ENCODE measurements around the gene GDPD1.

Gene GDPD1

GRCh38 chr17:59220328-59221158 is at the start of gene GDPD1 (continued):
- TF ChIP-seq ZNF18 (tag by site-specific recombination; IDR thresholded peaks at IDR 0.05): peak; percentile 96

- Histone ChIP-seq H3K27ac (ENCODE audit: extremely low read depth, low read depth, low read length) (no peak overlapping the region), H3K36me3 (ENCODE audit: control insufficient read depth in 2 of 2, insufficient read depth in 1 of 2, low read length in 2 of 2) (peaks cover 28 to 44% of the 10 kb centered on the region in 2 experiments), H3K9me3 (ENCODE audit: control insufficient read depth, insufficient read depth, low read depth, low read length) (no peaks in the 10 kb centered on the region), H3K4me3 (ENCODE audit: low read depth, low read length) (no peak overlapping the region), H3K4me1 (ENCODE audit: control insufficient read depth, insufficient read depth, low read length) (no peaks in the 10 kb centered on the region)
- CTCF ChIA-PET: interaction anchor here (1.1 kb wide), 1 partner anchor 10 kb away, joined by 3 read pairs; no protein-coding TSS in a partner anchor
- no peak for TF ChIP-seq BCL11A (tag by site-specific recombination; IDR thresholded peaks at IDR 0.05; ENCODE audit: low read depth)
- 0 out of 2 replicates have a peak, but pooled peaks have one; percentile 27 for TF ChIP-seq ZNF202 (tag by site-specific recombination; IDR thresholded peaks at IDR 0.05; ENCODE audit: borderline replicate concordance)
- POLR2A ChIA-PET: no interaction called here
These were observed 47.8 kb upstream of the GDPD1 start for GRCh38 chr17:59172436-59173004.

DNA sequence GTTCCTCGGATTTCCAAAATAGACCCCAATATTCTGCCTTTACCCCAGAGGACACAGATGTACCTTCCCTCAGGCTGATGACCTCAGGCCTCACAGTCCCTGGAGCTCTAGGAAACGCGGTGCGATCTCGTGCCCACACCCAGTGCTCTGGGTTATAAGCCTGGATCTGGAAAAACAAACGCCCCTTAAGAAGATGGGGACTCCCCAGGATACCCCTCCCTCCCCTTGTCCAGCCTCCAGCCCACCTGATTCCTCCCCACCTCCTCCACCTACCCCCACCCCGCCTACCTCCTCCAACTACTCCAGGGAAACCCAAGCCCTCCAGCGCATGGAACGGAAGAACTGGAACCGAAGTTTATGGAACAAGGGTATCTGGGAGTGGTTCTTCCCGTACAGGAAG is 45.6 kb upstream of the GDPD1 start:
- TF ChIP-seq ZNF221 (tag by site-specific recombination; IDR thresholded peaks at IDR 0.05; ENCODE audit: borderline replicate concordance) (no peak), ZNF544 (tag by site-specific recombination; IDR thresholded peaks at IDR 0.05) (no peak), ZFP3 (tag by site-specific recombination; IDR thresholded peaks at IDR 0.05; ENCODE audit: low read depth) (no peak), ZNF513 (tag by site-specific recombination; IDR thresholded peaks at IDR 0.05) (no peak), ZNF19 (tag by site-specific recombination; IDR thresholded peaks at IDR 0.05; ENCODE audit: low read depth) (no peak), ZNF707 (tag by site-specific recombination; IDR thresholded peaks at IDR 0.05) (no peak), IKZF3 (tag by site-specific recombination; IDR thresholded peaks at IDR 0.05) (no peak), ZNF768 (tag by site-specific recombination; IDR thresholded peaks at IDR 0.05) (no peak), ZNF596 (tag by site-specific recombination; IDR thresholded peaks at IDR 0.05) (no peak), HOXA7 (CRISPR knock-in tag; IDR thresholded peaks at IDR 0.05; ENCODE audit: borderline replicate concordance) (no peak), ZNF157 (tag by site-specific recombination; IDR thresholded peaks at IDR 0.05) (no peak), ZEB2 (tag by site-specific recombination; IDR thresholded peaks at IDR 0.05) (no peak), ZFP69B (tag by site-specific recombination; IDR thresholded peaks at IDR 0.05) (no peak), AEBP2 (tag by site-specific recombination; IDR thresholded peaks at IDR 0.05; ENCODE audit: borderline replicate concordance) (no peak), ZNF175 (tag by site-specific recombination; IDR thresholded peaks at IDR 0.05) (no peak)
- no peak overlapping the region for H3K4me3 ChIP-seq (ENCODE audit: low read depth, low read length)
- ChIA-PET CTCF (interaction anchor here (0.6 kb wide), 3 partner anchors 16 to 190 kb away, joined by 3 read pairs; no protein-coding TSS in a partner anchor), POLR2A (no interaction called here)
- H3K9me3 ChIP-seq (ENCODE audit: control insufficient read depth, insufficient read depth, low read depth, low read length): no peaks in the 10 kb centered on the region
- H3K27ac ChIP-seq (ENCODE audit: extremely low read depth, low read depth, low read length): no peak overlapping the region
- no peaks in the 10 kb centered on the region for H3K4me1 ChIP-seq (ENCODE audit: control insufficient read depth, insufficient read depth, low read length)
- peaks cover 21 to 47% of the 10 kb centered on the region in 2 experiments for H3K36me3 ChIP-seq (ENCODE audit: control insufficient read depth in 2 of 2, insufficient read depth in 1 of 2, low read length in 2 of 2)
